ENCODE data around the gene ECHS1. TPM values are rescaled to one million over a fixed set of nuclear protein-coding genes. Genes with fewer than 3 reads are reported as not detected.

ECHS1 gene
- polyA plus RNA-seq, 1 of the 3 experiments (the other 2 are of a cell fraction), result 97.8 TPM

GRCh38 chr10:133341983-133342382 lies 31.2 kb downstream of the ECHS1 start:
- TF ChIP-seq EP300 (IDR thresholded peaks at IDR 0.05; ENCODE audit: borderline replicate concordance in 1 of 2, low read depth in 1 of 2, low read length in 1 of 2) (no peak), CHD2 (IDR thresholded peaks at IDR 0.05; ENCODE audit: low read length, partially characterized antibody) (no peak), RXRA (IDR thresholded peaks at IDR 0.05; ENCODE audit: borderline replicate concordance, low read depth) (no peak), ELF1 (IDR thresholded peaks at IDR 0.05) (no peak), GABPA (IDR thresholded peaks at IDR 0.05; ENCODE audit: low read depth) (no peak), USF1 (IDR thresholded peaks at IDR 0.05; ENCODE audit: borderline replicate concordance, low read depth) (no peak), JUND (IDR thresholded peaks at IDR 0.05) (no peak), PBX3 (IDR thresholded peaks at IDR 0.05) (no peak), TAF1 (IDR thresholded peaks at IDR 0.05; ENCODE audit: borderline replicate concordance, low read depth, low read length) (no peak), POLR2AphosphoS5 (IDR thresholded peaks at IDR 0.05; ENCODE audit: low read depth, low read length) (no peak), REST (IDR thresholded peaks at IDR 0.05; ENCODE audit: low read depth, low read length) (no peak), FOXM1 (IDR thresholded peaks at IDR 0.05; ENCODE audit: low read depth) (no peak), EZH2phosphoT487 (IDR thresholded peaks at IDR 0.05; ENCODE audit: borderline replicate concordance, low read depth) (no peak), TEAD4 (IDR thresholded peaks at IDR 0.05; ENCODE audit: borderline replicate concordance, insufficient read depth) (no peak), FOXJ3 (CRISPR knock-in tag; IDR thresholded peaks at IDR 0.05) (no peak), RAD21 (IDR thresholded peaks at IDR 0.05; ENCODE audit: low read length) (no peak), CTCF (IDR thresholded peaks at IDR 0.05) (no peak), ZBTB33 (IDR thresholded peaks at IDR 0.05; ENCODE audit: borderline replicate concordance, low read depth) (no peak), IRF3 (IDR thresholded peaks at IDR 0.05; ENCODE audit: low read depth, low read length) (no peak)
- POLR2A ChIA-PET, result no interaction called here
- WGBS (ENCODE audit: low lambda C conversion rate), result 38% methylated on average over 4 of the region's 4 CpGs
- no peak overlapping the region for H3K4me3 ChIP-seq (ENCODE audit: low read depth in 2 of 2, low read length in 1 of 2)
- H3K9ac ChIP-seq, result no peak overlapping the region
- peaks cover 53% of the 10 kb centered on the region for H3K27me3 ChIP-seq (ENCODE audit: insufficient read depth)
- H3K9me3 ChIP-seq, result no peaks in the 10 kb centered on the region
- CTCF ChIA-PET, result interaction anchor here (3.1 kb wide), 1 partner anchor 13 kb away, joined by 19 read pairs; no protein-coding TSS in a partner anchor
- no peak overlapping the region for H3K4me2 ChIP-seq
- no peaks in the 10 kb centered on the region for H4K20me1 ChIP-seq (ENCODE audit: insufficient read depth)
- no peaks in the 10 kb centered on the region for H3K9me2 ChIP-seq
- peaks cover 0 to 1% of the 10 kb centered on the region in 2 experiments; a peak in 1 of 4 replicates for H3K4me1 ChIP-seq (ENCODE audit: control insufficient read depth in 1 of 2, insufficient read depth in 2 of 2, low read depth in 1 of 2, low read length in 1 of 2)
- no peak overlapping the region for H2AFZ ChIP-seq (ENCODE audit: low read depth)
- no peaks in the 10 kb centered on the region for H3K79me2 ChIP-seq (ENCODE audit: insufficient read depth)
- no peaks in the 10 kb centered on the region for H3K36me3 ChIP-seq (replicated peaks in 1 of 2; ENCODE audit: control insufficient read depth in 1 of 2, insufficient read depth in 2 of 2, low read length in 1 of 2)
- H3K27ac ChIP-seq (ENCODE audit: low read depth in 2 of 2, low read length in 1 of 2), result no peak overlapping the region
- H3F3A ChIP-seq (replicated peaks; ENCODE audit: insufficient read depth), result no peaks in the 10 kb centered on the region
- no peak for DNase-seq
